Motor neuron (in vitro differentiated cells): ENCODE results near the gene ARHGAP4. TPM values are rescaled to one million over a fixed set of nuclear protein-coding genes. Genes with fewer than 3 reads are reported as not detected.
A peak's percentile ranks its signal among the peaks of the same experiment; 100 is the strongest.

Experiments used
- ATAC-seq, 8 experiments: fragments of 200-7000 bp; cut with Tn5 transposase; replicated peaks in 6 of 8; 2 replicates each; pipeline ENCODE4 v1.8.0; 2021; ENCODE audit warnings: mild to moderate bottlenecking in 8 of 8, moderate library complexity in 8 of 8
- H3K27ac ChIP-seq, 2 donors: fragments of 250-450 bp; sonication (Bioruptor Pico); 2 replicates each; pipeline ENCODE4 v1.9.0; 2021; ENCODE audit warnings: antibody characterized with exemption in 2 of 2, mild to moderate bottlenecking in 2 of 2, moderate library complexity in 1 of 2
- H3K4me1 ChIP-seq, 2 donors: fragments of 250-450 bp; sonication (Bioruptor Pico); replicated peaks in 1 of 2; 2 replicates each; pipeline ENCODE4 v1.6.1; 2021; ENCODE audit warnings: antibody characterized with exemption in 2 of 2, mild to moderate bottlenecking in 2 of 2, moderate library complexity in 1 of 2
- H3K4me3 ChIP-seq, 5 donors: fragments of 250-450 bp; sonication (Bioruptor Pico); 2 replicates each; pipeline ENCODE4 v1.9.0; 2021; ENCODE audit warnings: antibody characterized with exemption in 5 of 5, mild to moderate bottlenecking in 5 of 5, moderate library complexity in 4 of 5
- WGBS, 10 experiments: fragments of 450-650 bp; shearing (Covaris generic); methylation state at CpG; one replicate each; pipeline ENCODE4 v1.0.0; 2022; 5-methylcytosine and 5-hydroxymethylcytosine counted together
- in situ Hi-C, 9 experiments: fragments of 400-800 bp; cut with MboI; loops; one replicate each; pipeline ENCODE4 v1.15.0; 2021; ENCODE audit warnings: low sequenced_read_pairs in 9 of 9, low pct_unique_long_range_greater_than_20kb in 2 of 9; ENCODE audit not compliant: unreplicated experiment in 9 of 9
- total RNA-seq, 8 experiments: library from RNA; unstranded; fragments of 300-600 nt; gene quantifications; 2 replicates each; pipeline versions ENCODE4 v1.2.3 to v1.2.4, GENCODE V29; 2022

ARHGAP4 gene
- total RNA-seq, 8 experiments from 2014 or later: 1.6 to 21.7 (median 2.9) TPM; not detected in 1

DNA sequence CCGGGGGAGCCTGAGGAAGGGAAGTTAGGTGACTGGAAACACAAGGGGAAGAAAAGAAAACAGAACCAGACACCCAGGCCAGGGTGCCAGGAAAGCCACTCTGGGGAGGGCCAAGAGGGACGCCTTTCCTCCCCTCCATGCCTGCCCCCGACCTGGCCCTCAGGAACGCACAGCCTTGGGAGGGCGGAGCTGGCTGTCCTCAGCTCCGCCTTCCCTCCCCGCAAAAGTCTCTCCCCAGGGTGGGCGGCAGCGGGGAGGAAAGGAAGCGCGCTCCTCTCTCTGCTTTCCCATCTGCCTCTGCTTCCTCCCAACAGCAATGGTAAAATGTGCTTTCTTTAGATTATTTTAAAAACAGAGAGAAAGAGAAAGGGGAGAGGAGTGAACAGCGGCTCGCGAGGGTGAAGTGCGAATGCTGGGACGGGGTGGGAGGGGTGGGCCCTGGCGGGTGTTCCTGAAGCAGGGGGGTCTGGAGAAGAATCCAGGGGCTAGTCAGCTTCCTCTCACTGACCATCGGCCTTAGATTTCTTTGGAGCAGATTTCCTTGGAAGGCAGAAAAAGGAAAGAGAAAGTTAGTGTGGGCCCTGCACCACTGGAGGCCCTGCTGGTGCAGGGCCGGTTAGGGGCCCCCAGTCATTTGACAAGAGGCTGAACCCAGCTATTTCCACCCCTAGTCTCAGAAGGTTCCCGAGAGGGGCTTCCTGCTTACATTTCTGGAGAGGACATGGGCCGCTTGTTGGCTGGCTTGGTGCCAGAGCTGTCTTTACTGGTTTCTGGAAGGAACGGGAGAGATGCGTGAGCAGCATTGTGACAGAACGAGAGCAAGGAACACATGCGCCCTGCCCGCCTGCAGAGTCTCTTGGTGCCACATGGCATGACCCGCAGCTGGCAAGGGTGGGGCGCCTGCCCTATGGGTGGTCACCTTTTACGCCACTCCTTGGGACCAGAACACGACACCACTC is 23.1 kb upstream of the ARHGAP4 start:
- 40 to 100% methylated on average over 1 of the region's 30 CpGs; no CpG with 5 or more reads in 8 of the 10 experiments for WGBS, 10 experiments
- peak overlapping the region in 1 of 2 donors; percentile 55 for H3K27ac ChIP-seq

DNA sequence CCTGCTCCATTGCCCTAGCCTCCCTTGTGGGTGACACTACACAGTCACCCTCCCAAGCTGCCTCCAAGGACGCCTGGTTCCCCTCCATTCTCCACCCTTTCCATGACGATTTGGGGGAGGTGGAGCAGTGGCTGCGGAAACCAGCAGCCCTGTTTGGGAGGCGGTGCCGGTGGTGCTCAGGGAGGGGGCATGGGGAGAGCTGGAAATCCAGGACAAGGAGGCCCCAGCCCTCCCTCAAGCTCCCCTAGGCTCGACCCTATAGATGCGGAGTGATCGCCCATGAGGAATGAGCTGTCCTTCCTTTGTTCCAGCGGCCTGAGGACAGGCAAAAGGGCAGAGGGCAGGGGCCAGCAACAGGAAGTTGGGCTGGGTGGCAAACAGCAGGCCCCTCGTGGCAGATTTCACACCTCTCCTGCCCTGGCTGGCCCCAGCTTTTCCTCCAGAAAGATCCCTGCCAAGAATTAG is 22.0 kb upstream of the ARHGAP4 start:
- peaks cover 20 to 26% of the 10 kb centered on the region in 2 donors for H3K4me1 ChIP-seq
- no peak overlapping the region for H3K4me3 ChIP-seq
- WGBS, 10 experiments: 0 to 89% (median 15%) methylated on average over 1 to 6 of the region's 10 CpGs; no CpG with 5 or more reads in 6 of the 10 experiments
- H3K27ac ChIP-seq: peak overlapping the region in 1 of 2 donors; percentile 55
- peak in 3 of 8 experiments; percentile 2 to 10 (median 6) for ATAC-seq
- in situ Hi-C loops: no loop called here

More for the DNA sequence above, 23.1 kb upstream of the ARHGAP4 start:
- peaks cover 17 to 24% of the 10 kb centered on the region in 2 donors for H3K4me1 ChIP-seq
- no peak overlapping the region for H3K4me3 ChIP-seq
- ATAC-seq: peak in 3 of 8 experiments; percentile 12 to 19 (median 16)
- in situ Hi-C loops: no loop called here

DNA sequence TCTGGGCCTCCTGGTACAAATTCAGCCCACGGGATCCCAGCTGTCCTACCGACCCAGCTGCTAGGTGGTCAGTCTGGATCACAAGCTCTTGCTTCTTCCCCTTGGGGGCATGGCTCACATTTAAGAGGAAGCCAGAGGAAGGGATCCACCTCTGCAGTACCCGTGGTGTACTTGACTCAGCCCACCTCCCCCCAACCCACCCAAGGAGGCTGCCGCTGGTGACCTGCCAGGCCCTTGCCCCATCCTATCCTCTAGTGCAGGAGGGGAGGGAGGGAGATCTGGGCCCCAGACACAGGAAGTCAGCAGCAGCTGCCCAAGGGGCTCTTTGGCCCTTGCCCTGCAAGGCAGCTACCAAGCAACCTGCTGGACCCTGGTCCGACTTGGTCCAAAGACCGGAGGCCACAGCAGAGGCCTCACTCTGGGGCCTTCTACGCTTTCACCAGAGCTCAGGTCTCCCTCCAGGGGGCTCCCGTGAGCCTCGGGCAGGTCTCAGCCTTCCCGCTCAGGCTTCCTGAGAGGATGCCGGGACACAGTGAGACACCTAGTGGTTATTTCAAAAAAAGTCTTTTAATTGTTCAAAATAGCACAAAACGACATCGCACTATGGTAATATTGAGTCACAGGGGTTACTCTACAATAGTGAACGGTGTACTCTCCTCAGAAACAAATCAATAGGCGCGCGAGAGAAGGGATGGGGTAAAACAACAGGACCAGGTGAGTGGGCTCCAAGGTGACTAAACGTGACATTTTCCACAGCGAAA is 21.1 kb upstream of the ARHGAP4 start:
- Histone ChIP-seq H3K4me3 (no peak overlapping the region), H3K27ac (peak overlapping the region; percentile 55 to 58), H3K4me1 (peaks cover 19 to 25% of the 10 kb centered on the region in 2 donors)
- in situ Hi-C loops: no loop called here
- WGBS, 10 experiments: 0 to 34% methylated on average over 1 to 8 of the region's 19 CpGs; no CpG with 5 or more reads in 8 of the 10 experiments
- ATAC-seq: peak; percentile 48 to 80 (median 63)

DNA sequence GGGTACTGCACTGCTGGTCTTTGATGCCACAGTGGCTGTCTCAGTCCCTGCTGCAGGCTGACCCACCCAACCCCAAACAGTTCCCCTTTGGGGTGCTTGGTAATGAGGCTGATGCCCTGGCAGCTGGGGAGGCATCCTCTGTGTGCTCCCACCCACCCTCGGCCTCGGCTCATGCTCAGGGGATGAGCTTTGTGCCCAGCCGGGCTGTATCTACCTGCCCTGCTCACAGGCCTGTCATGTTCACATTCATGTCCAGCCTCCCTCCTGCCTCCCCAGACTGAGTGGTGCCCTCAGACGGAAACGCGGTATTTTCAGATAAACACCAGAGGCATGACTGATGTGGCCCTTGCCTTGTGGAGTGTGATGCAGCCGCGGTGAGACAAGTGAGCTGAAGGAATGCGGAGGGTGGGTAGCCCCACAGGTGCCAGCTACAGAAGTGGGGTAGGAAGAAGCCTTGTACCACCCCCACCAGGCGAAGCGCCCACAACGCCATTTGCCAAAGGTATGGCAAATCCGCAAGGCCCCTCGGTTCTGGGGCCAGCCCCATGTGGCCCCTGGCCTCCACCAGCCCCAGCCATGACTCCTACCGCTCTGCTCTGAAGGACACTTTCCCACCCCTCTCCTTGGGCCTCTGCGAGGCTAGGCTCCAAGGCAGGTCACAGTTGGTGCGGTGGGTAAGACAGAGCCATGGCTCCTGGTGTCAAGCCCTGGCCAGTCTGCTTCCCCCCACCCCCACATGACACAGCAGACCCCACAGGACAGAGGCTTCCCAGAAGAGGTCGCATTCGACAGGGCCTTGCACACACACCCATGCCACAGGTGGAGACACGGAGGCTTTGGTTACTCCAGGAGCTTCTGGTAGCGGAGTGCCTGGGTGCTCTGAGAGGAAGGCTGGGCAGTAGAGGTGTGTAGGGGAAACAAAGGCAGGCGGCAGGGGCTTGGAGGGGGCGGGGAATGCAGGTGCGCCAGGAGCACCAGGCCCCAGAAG is 20.2 kb upstream of the ARHGAP4 start:
- no CpG with 5 or more reads among the region's 24 CpGs for WGBS, 10 experiments
- no peak for ATAC-seq
- Histone ChIP-seq H3K27ac (no peak overlapping the region), H3K4me1 (peaks cover 19 to 25% of the 10 kb centered on the region in 2 donors), H3K4me3 (no peak overlapping the region)
- in situ Hi-C loops: no loop called here

DNA sequence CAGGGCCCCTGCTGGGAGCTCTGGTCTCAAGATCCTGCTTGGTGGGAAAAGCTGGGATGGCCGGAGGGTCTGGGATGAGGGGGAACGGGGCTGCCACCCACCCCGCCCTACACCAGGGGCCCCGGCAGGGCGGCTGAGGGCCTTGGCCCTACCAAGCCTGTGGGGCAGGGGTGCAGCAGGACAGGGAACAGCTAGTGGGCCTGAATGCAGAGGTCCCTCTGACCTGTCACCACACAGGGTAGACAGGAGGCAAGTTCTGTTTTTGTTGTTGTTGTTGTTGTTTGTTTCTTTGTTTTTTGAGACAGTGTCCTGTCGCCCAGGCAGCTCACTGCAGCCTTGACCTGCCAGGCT is 18.7 kb upstream of the ARHGAP4 start:
- Histone ChIP-seq H3K4me1 (peaks cover 19 to 25% of the 10 kb centered on the region in 2 donors), H3K27ac (peak overlapping the region in 1 of 2 donors; percentile 69), H3K4me3 (peak overlapping the region; percentile 18 to 54 (median 38))
- ATAC-seq: peak in 2 of 8 experiments; percentile 4 to 5
- in situ Hi-C loops: no loop called here
- WGBS, 10 experiments: 40 to 100% methylated on average over 1 of the region's 6 CpGs; no CpG with 5 or more reads in 8 of the 10 experiments

DNA sequence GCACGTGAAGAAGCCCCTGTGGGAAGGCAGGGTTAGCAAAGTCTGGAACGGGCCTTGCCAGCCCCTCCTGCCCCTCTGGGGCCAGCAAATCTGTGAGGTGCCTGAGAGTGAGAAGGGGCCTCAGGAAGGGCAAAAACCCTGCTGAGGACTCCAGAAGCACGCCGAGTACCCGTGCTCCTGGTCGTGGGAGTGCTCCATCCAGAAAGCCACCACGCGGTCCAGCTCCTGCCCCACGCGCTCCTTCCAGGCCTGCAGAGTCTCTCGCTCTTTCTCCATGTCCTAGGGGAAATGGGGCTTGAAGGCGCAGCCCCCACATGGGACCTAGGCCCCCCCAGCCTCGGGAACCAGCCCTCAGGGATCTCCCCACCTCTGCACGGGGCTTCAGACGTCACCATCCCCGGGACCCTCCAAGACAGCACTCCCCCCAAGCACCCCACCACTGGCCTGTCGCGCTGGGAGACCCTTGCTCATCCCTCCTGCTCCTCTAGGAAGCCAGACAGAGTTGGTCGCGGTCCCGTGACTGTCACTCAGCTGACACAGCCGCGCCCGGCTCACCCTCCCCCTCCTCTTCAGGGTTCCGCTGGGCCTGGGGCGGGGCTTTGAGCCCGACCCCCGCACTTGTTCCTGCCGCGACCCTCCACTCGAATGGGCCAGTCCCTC is 18.2 kb upstream of the ARHGAP4 start, which contains the start of gene RENBP:
RENBP (minus strand) TSS at position 504 of the 660 bp plus-strand sequence; CDS start at position 471, 33 bp downstream.
- in situ Hi-C loops: no loop called here
- peak within 1 kb of the TSS in 1 of 2 donors; percentile 69 for H3K27ac ChIP-seq
- peak within 1 kb of the TSS; percentile 18 to 54 (median 38) for H3K4me3 ChIP-seq
- peaks cover 19 to 25% of the 10 kb centered on the region in 2 donors for H3K4me1 ChIP-seq
- peak; percentile 12 to 86 (median 80) for ATAC-seq
- WGBS, 10 experiments: 67% methylated on average over 1 of the region's 31 CpGs; no CpG with 5 or more reads in 9 of the 10 experiments

DNA sequence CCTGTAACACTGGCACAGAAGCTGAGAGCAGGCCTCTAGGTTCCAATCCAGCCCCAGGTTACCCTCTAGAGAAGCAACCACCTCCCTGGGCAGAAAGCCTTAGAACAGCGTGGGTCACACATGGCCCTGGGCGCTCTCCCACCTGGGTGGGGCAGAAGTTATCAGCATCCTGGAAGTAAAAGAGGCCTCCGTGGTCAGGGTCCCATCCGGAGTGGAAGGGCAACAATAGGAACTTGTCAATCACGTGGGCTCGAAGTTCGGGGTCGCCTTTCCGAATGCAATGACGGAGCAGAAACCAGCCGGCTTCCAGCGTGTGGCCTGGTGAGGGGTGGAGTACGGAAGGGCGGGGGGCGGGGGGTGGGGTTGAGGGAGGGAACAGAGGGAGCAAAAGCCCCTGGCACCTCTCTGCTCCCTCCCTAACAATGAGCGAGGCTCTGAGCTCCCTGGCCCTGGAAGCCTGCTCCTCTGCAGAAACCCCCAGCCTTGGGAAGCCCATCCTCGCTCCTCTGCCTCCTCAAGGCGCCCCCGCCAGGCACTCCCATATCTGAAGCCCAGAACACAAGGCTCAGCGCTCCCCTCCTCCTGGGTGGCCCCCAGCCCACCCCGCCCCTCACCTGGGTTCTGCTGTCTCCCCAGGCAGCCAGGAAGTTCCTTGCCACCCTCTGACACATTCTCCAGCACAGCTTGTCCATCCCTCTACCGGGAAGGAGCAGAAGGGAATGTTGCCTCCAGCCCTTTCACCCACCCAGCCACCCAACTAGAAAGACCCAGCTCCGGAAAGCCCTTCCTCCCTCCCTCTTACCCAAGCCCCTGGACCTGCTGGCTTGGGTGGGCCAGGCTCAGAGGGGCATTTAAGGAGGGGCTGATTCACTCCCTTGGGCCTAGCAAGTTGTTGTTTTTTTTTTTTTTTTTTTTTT is 15.5 kb upstream of the ARHGAP4 start:
- Histone ChIP-seq H3K4me3 (no peak overlapping the region), H3K4me1 (peaks cover 9% of the 10 kb centered on the region in 2 donors), H3K27ac (no peak overlapping the region)
- peak in 2 of 8 experiments; percentile 26 to 29 for ATAC-seq
- in situ Hi-C loops: no loop called here
- WGBS, 10 experiments: 0 to 75% methylated on average over 1 of the region's 23 CpGs; no CpG with 5 or more reads in 8 of the 10 experiments

DNA sequence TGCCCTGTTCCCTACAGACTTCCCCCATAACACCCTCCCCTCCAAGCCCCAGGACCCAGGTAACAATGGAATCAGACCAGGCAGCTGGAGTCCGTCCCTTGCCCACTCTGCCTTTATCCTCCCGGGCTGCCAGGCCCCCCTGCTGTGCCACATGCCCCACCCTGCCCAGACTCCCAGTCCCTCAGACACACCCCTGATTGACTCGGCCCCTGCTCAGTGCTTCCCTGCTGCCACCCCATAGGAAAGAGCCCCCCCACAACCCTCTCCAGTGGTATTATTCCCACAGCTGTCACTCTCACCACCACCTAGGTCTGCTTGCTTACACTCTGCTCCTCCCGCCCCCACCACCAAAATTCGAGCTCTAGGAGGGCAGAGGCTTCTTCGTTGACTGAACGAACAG is 13.5 kb upstream of the ARHGAP4 start:
- in situ Hi-C loops: no loop called here
- H3K27ac ChIP-seq: no peak overlapping the region
- H3K4me1 ChIP-seq: peaks cover 5 to 6% of the 10 kb centered on the region in 2 donors
- no peak for ATAC-seq
- no CpG with 5 or more reads among the region's 7 CpGs for WGBS, 10 experiments
- H3K4me3 ChIP-seq: no peak overlapping the region

DNA sequence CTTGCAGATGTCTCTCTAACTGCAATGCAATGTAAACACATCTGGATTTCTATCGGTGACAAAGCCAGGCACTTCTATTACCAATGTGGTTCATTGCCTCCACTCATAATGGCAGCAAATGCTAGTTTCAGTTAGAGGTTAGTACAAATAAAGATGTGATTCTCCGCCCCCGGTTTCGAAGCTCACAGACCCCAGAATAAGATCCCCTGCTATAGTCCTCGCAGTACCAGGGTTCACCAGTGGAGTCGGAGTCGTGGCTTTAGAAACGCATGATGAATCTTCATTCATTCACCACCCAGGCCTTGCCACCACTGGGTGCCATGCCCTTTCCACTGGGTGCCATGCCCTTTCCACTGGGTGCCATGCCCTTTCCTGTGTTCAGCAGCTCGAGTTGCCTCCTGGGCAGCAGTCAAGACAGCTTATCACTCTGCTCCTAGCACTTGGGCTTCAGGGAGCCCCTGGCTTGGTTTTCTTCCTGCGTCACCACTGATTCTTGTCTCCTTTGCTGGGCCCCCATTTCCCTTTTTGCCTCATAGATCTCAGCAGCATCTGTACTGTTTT is 12.2 kb upstream of the ARHGAP4 start:
- 56 to 100% (median 86%) methylated on average over 1 to 4 of the region's 10 CpGs; no CpG with 5 or more reads in 3 of the 10 experiments for WGBS, 10 experiments
- no peak overlapping the region for H3K4me3 ChIP-seq
- peaks cover 6 to 7% of the 10 kb centered on the region in 2 donors for H3K4me1 ChIP-seq
- in situ Hi-C loops: no loop called here
- ATAC-seq: no peak
- H3K27ac ChIP-seq: no peak overlapping the region

DNA sequence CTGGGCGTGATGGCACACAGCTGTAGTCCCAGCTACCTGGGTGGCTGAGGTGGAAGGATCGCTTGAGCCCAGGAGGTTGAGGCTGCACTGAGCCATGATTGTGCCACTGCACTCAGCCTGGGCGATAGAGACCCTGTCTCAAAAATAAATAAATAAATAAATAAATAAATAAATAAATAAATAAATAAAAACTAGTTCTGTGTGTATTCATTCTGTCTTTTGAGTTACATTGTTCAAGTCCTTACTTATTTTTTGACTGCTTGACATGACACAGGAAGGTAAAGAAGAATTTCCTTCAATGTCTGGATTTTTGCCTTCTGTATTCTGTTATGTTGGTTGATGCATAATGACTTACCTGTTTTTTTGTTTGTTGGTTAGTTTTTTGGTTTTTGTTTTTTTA is 11.0 kb upstream of the ARHGAP4 start:
- no peak overlapping the region for H3K4me3 ChIP-seq
- in situ Hi-C loops: no loop called here

More for the DNA sequence above, 11.0 kb upstream of the ARHGAP4 start:
- Histone ChIP-seq H3K4me1 (peaks cover 6 to 7% of the 10 kb centered on the region in 2 donors), H3K27ac (no peak overlapping the region)
- 100% methylated on average over 1 to 3 of the region's 3 CpGs; no CpG with 5 or more reads in 8 of the 10 experiments for WGBS, 10 experiments
- ATAC-seq: no peak
